22Rv1 (cell line): Measurements from ENCODE around the gene ATP10B.
"Not testable (repeated sequence)": the region's sequence is repeated elsewhere in the genome, so short reads cannot be mapped to it uniquely, and the experiment has no call there.

ENCODE experiments used
- H3K27ac ChIP-seq: fragments of 450-650 bp; 2 replicates; pipeline ENCODE4 v1.5.1; 2017
- ZFX ChIP-seq: fragments of 450-650 bp; IDR thresholded peaks from 2 replicates; pipeline ENCODE4 v1.6.1; 2017; ENCODE audit warnings: antibody characterized with exemption, borderline replicate concordance
- TF ChIP-seq, protein P1 (sequence below): fragments of 450-650 bp; IDR thresholded peaks from 2 replicates; pipeline ENCODE4 v1.5.1; 2017; ENCODE audit warnings: mild to moderate bottlenecking

The ATP10B gene

GRCh38 chr5:160743027-160743426, 109.0 kb downstream of the ATP10B start:
- no peak overlapping the region for H3K27ac ChIP-seq
- no peak for TF ChIP-seq ZFX
- TF ChIP-seq, protein P1, sequence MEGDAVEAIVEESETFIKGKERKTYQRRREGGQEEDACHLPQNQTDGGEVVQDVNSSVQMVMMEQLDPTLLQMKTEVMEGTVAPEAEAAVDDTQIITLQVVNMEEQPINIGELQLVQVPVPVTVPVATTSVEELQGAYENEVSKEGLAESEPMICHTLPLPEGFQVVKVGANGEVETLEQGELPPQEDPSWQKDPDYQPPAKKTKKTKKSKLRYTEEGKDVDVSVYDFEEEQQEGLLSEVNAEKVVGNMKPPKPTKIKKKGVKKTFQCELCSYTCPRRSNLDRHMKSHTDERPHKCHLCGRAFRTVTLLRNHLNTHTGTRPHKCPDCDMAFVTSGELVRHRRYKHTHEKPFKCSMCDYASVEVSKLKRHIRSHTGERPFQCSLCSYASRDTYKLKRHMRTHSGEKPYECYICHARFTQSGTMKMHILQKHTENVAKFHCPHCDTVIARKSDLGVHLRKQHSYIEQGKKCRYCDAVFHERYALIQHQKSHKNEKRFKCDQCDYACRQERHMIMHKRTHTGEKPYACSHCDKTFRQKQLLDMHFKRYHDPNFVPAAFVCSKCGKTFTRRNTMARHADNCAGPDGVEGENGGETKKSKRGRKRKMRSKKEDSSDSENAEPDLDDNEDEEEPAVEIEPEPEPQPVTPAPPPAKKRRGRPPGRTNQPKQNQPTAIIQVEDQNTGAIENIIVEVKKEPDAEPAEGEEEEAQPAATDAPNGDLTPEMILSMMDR: no peak

DNA sequence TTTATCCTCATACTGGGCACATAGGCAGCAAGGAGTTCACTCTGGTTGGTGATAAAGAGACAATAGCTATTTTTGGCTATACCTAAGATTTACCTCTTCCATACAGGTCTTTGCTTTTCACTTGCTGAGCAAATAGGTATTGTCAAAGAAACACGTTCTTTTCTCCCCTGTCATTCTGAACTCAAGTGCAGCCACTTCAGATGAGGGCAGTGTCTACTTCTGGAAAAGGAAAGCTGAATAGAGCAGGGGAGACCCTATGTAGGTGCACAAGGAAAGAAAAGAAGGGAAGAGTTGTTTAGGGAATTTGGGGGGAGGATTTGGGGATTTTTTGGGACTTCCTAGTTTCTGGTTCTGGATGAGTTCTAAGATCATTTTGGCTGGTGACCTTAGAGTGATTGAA, 109.6 kb downstream of the ATP10B start:
- TF ChIP-seq ZFX: no peak
- TF ChIP-seq, protein P1: no peak
- H3K27ac ChIP-seq: no peak overlapping the region

DNA sequence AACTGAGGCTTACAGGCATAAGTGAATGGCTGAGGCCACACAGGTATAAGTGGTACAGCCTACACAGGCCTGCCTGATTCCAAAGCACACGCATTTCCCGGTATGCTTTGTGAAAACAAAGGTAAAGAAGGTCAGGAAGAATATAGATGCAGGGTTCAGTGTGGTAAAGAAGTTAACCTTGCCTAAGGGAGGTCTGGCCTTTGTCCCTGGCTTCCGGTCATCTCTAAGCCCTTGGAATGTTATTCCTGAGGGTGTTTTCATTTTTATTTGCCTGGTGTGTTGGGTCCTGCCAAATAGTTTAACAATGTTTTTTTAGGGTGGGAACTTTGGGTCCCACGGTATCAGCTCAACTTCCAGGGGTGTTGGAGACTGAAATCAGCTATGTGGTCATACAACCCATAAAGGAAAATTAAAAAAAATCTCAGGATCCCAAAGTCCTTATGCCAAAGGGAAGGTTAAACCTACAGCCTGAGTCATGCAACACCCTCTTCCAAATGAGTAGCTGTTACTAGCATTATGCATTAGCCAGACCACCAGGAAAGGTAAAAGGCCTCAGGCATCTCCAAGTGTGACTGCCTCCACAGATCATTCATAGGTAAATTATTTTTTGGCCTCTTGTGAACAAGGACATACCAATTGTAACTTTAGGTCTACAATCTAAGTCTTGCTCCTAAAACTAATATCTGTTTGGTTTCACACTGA, 124.6 kb downstream of the ATP10B start:
- no peak overlapping the region for H3K27ac ChIP-seq
- no peak for TF ChIP-seq ZFX
- TF ChIP-seq, protein P1: no peak

GRCh38 chr5:160726721-160727120, 125.3 kb downstream of the ATP10B start:
- TF ChIP-seq, protein P1: no peak
- TF ChIP-seq ZFX: no peak
- H3K27ac ChIP-seq: no peak overlapping the region

DNA sequence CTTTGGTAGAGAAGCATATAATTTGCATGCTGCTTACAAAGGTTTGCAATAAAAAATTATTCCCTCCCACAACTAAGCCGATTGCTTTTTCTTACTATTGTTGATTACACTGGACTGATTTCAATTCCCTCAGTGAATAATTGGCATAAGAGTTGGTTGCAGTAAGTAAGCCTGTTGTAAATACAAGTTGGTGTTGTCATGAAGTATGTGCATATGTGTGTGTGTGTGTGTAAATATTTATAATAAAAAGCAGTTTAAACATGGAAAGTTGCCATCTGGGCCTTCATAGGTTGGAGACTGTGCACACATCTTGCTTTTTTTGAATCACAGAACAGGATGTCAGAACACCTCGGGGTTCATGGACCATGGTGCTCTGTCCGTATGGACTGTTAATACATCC, 131.2 kb downstream of the ATP10B start:
- no peak for TF ChIP-seq ZFX
- TF ChIP-seq, protein P1: no peak
- H3K27ac ChIP-seq: no peak overlapping the region

- not testable (repeated sequence) for H3K27ac ChIP-seq
Measured at GRCh38 chr5:160715508-160715907, 136.5 kb downstream of the ATP10B start.

DNA sequence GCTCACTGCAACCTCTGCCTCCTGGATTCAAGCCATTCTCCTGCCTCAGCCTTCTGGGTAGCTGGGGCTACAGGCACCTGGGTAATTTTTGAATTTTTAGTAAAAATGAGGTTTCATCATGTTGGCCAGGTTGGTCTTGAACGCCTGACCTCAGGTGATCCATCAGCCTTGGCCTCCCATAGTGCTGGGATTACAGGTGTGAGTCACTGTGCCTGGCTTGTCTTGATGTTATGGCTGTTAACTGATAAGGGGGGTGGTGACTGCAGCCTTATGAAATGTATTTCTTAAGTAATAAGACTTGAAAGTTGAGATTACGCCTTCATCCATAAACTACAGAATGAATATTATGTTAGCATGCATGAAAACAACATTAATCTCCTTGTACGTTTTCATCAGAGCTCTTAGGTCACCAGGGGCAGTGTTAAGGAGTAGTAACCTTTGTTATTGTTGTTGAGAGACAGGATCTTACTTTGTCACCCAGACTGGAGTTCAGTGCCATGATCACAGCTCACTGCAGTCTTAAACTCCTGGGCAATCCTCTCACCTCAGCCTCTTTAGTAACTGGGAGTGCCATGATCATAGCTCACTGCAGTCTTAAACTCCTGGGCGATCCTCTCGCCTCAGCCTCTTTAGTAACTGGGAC, 148.3 kb downstream of the ATP10B start:
- H3K27ac ChIP-seq: no peak overlapping the region

More for the DNA sequence above, 148.3 kb downstream of the ATP10B start:
- no peak for TF ChIP-seq ZFX
- TF ChIP-seq, protein P1: no peak
